SK-N-SH treated with all-trans-retinoic acid at 6 μM for 48 hours (cell line): ENCODE results near the gene ANO6.

Source experiments
- ATAC-seq: fragments of 200-7000 bp; cut with Tn5 transposase; 3 replicates; pipeline ENCODE4 v1.9.1; 2020; ENCODE audit warnings: mild to moderate bottlenecking, moderate library complexity
- ARNTL ChIP-seq: fragments of 450-650 bp; formaldehyde crosslinking; IDR thresholded peaks from 2 replicates; pipeline ENCODE4 v1.5.0; 2020; ENCODE audit warnings: low read depth, mild to moderate bottlenecking, moderate library complexity, borderline replicate concordance
- CREB5 ChIP-seq: fragments of 250-450 bp; sonication (Bioruptor Pico); IDR thresholded peaks from 2 replicates; pipeline ENCODE4 v1.5.1; 2020; ENCODE audit warnings: low read depth, mild to moderate bottlenecking, moderate library complexity
- CSRNP3 ChIP-seq: fragments of 250-450 bp; sonication (Bioruptor Pico); IDR thresholded peaks from 2 replicates; pipeline ENCODE4 v1.5.1; 2021; ENCODE audit warnings: mild to moderate bottlenecking, moderate library complexity
- ESRRG ChIP-seq: fragments of 250-450 bp; sonication (Bioruptor Pico); IDR thresholded peaks from 2 replicates; pipeline ENCODE4 v1.6.1; 2021; ENCODE audit warnings: mild to moderate bottlenecking
- GLIS3 ChIP-seq: fragments of 250-450 bp; sonication (Bioruptor Pico); IDR thresholded peaks from 2 replicates; pipeline ENCODE4 v1.5.0; 2020; ENCODE audit warnings: mild to moderate bottlenecking, moderate library complexity
- ISL1 ChIP-seq: fragments of 250-450 bp; sonication (Bioruptor Pico); IDR thresholded peaks from 2 replicates; pipeline ENCODE4 v2.1.2; 2022; ENCODE audit warnings: mild to moderate bottlenecking, moderate library complexity
- OSR1 ChIP-seq: fragments of 250-450 bp; sonication (Bioruptor Pico); IDR thresholded peaks from 2 replicates; pipeline ENCODE4 v1.8.0; 2022; ENCODE audit warnings: moderate library complexity, mild to moderate bottlenecking, inconsistent platforms
- PATZ1 ChIP-seq: fragments of 250-450 bp; sonication (Bioruptor Pico); IDR thresholded peaks from 2 replicates; pipeline ENCODE4 v1.8.0; 2020; ENCODE audit warnings: mild to moderate bottlenecking, moderate library complexity, borderline replicate concordance
- PPARA ChIP-seq: fragments of 250-450 bp; sonication (Bioruptor Pico); IDR thresholded peaks from 2 replicates; pipeline ENCODE4 v1.5.0; 2020; ENCODE audit warnings: mild to moderate bottlenecking, borderline replicate concordance
- RARB ChIP-seq: fragments of 250-450 bp; sonication (Bioruptor Pico); IDR thresholded peaks from 2 replicates; pipeline ENCODE4 v1.8.0; 2021; ENCODE audit warnings: mild to moderate bottlenecking, moderate library complexity
- SNAI2 ChIP-seq: fragments of 250-450 bp; sonication (Bioruptor Pico); IDR thresholded peaks from 2 replicates; pipeline ENCODE4 v1.5.0; 2020; ENCODE audit warnings: mild to moderate bottlenecking, moderate library complexity
- TCF4 ChIP-seq: fragments of 250-450 bp; sonication (Bioruptor Pico); IDR thresholded peaks from 2 replicates; pipeline ENCODE4 v1.8.0; 2021; ENCODE audit warnings: mild to moderate bottlenecking, moderate library complexity, borderline replicate concordance
- TOX ChIP-seq: fragments of 250-450 bp; sonication (Bioruptor Pico); IDR thresholded peaks from 2 replicates; pipeline ENCODE4 v1.8.0; 2021; ENCODE audit warnings: mild to moderate bottlenecking, moderate library complexity, borderline replicate concordance
- TSHZ2 ChIP-seq: fragments of 250-450 bp; sonication (Bioruptor Pico); IDR thresholded peaks from 2 replicates; pipeline ENCODE4 v1.5.0; 2020; ENCODE audit warnings: mild to moderate bottlenecking, moderate library complexity
- ZC3H10 ChIP-seq: fragments of 250-450 bp; sonication (Bioruptor Pico); IDR thresholded peaks from 2 replicates; pipeline ENCODE4 v1.5.1; 2021; ENCODE audit warnings: mild to moderate bottlenecking, moderate library complexity
- ZFP3 ChIP-seq: fragments of 250-450 bp; sonication (Bioruptor Pico); IDR thresholded peaks from 2 replicates; pipeline ENCODE4 v1.5.0; 2020; ENCODE audit warnings: mild to moderate bottlenecking, moderate library complexity
- ZFP30 ChIP-seq: fragments of 450-650 bp; formaldehyde crosslinking; IDR thresholded peaks from 2 replicates; pipeline ENCODE4 v1.5.0; 2022; ENCODE audit warnings: mild to moderate bottlenecking, moderate library complexity
- ZNF70 ChIP-seq: fragments of 450-650 bp; formaldehyde crosslinking; IDR thresholded peaks from 2 replicates; pipeline ENCODE4 v1.5.0; 2020; ENCODE audit warnings: mild to moderate bottlenecking, moderate library complexity
- ZNF8 ChIP-seq: fragments of 450-650 bp; formaldehyde crosslinking; IDR thresholded peaks from 2 replicates; pipeline ENCODE4 v1.5.0; 2020; ENCODE audit warnings: mild to moderate bottlenecking, moderate library complexity

ANO6 gene

GRCh38 chr12:45215419-45216229 lies at the start of gene ANO6:
Gene ANO6, plus strand, starts transcription at chr12:45216095. Its CDS starts 227 bp downstream, at chr12:45216322.
- ATAC-seq: peak; percentile 90
- TF ChIP-seq ESRRG (0 out of 2 replicates have a peak, but pooled peaks have one; percentile 34), ZNF70 (CRISPR knock-in tag) (no peak), ISL1 (CRISPR knock-in tag) (no peak)

- TF ChIP-seq TCF4 (CRISPR knock-in tag): no peak
- no peak for TF ChIP-seq PPARA (CRISPR knock-in tag)
- no peak for TF ChIP-seq ZFP30 (CRISPR knock-in tag)
- no peak for TF ChIP-seq ESRRG
- TF ChIP-seq ZFP3 (CRISPR knock-in tag): no peak
- ATAC-seq: no peak
Measured at GRCh38 chr12:45168976-45169375, 46.9 kb upstream of the ANO6 start.

GRCh38 chr12:45170456-45171042 lies 45.3 kb upstream of the ANO6 start:
- peak; percentile 87 for ATAC-seq

GRCh38 chr12:45173293-45173692 lies 42.6 kb upstream of the ANO6 start:
- peak; percentile 54 for ATAC-seq

More at GRCh38 chr12:45170456-45171042, 45.3 kb upstream of the ANO6 start:
- TF ChIP-seq ZNF70 (CRISPR knock-in tag) (no peak), ARNTL (CRISPR knock-in tag) (no peak), RARB (CRISPR knock-in tag) (no peak), CSRNP3 (CRISPR knock-in tag) (no peak), ISL1 (CRISPR knock-in tag) (no peak), TCF4 (CRISPR knock-in tag) (no peak), OSR1 (CRISPR knock-in tag) (no peak), CREB5 (CRISPR knock-in tag) (no peak), PATZ1 (CRISPR knock-in tag) (no peak), PPARA (CRISPR knock-in tag) (no peak), ESRRG (no peak), TOX (CRISPR knock-in tag) (no peak), GLIS3 (CRISPR knock-in tag) (no peak), ZC3H10 (CRISPR knock-in tag) (no peak), ZFP30 (CRISPR knock-in tag) (no peak), TSHZ2 (CRISPR knock-in tag) (no peak), ZNF8 (CRISPR knock-in tag) (no peak), SNAI2 (CRISPR knock-in tag) (no peak), ZFP3 (CRISPR knock-in tag) (no peak)
- TF ChIP-seq, all 23 proteins: peak for 0
